Fibroblast of skin of right quadriceps (primary cell): ENCODE data around the gene GMPR.
A peak's percentile ranks its signal among the peaks of the same experiment; 100 is the strongest.
"Not testable (repeated sequence)": the region's sequence is repeated elsewhere in the genome, so short reads cannot be mapped to it uniquely, and the experiment has no call there.

Experiments used
- DNase-seq: peaks from one replicate; pipeline ENCODE4 v3.0.0-alpha.2; 2013

GMPR gene

GRCh38 chr6:16226117-16227047, 12.0 kb upstream of the GMPR start:
- DNase-seq = not testable (repeated sequence)

GRCh38 chr6:16227048-16227562, 11.3 kb upstream of the GMPR start:
- DNase-seq = no peak

GRCh38 chr6:16227605-16228004, 10.8 kb upstream of the GMPR start:
- no peak for DNase-seq

DNA sequence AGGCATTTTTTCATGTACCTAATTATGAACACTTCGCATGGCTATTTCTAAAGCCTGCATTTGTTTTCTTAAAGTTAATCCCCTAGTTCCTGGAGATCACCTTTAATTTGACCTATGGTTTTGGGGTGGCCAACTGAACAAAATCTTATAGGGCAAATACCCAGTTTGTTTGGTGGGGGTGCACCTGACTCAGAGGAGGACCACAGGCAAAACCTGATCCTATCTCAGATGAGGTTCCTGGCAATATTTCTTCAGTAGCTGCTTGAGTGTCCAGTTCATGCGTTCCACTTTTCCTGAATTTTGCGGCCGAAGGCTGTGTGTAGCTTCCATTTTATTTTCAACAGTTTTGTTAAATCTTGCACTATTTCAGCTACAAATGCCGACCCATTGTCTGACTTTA, 10.3 kb upstream of the GMPR start:
- no peak for DNase-seq

DNA sequence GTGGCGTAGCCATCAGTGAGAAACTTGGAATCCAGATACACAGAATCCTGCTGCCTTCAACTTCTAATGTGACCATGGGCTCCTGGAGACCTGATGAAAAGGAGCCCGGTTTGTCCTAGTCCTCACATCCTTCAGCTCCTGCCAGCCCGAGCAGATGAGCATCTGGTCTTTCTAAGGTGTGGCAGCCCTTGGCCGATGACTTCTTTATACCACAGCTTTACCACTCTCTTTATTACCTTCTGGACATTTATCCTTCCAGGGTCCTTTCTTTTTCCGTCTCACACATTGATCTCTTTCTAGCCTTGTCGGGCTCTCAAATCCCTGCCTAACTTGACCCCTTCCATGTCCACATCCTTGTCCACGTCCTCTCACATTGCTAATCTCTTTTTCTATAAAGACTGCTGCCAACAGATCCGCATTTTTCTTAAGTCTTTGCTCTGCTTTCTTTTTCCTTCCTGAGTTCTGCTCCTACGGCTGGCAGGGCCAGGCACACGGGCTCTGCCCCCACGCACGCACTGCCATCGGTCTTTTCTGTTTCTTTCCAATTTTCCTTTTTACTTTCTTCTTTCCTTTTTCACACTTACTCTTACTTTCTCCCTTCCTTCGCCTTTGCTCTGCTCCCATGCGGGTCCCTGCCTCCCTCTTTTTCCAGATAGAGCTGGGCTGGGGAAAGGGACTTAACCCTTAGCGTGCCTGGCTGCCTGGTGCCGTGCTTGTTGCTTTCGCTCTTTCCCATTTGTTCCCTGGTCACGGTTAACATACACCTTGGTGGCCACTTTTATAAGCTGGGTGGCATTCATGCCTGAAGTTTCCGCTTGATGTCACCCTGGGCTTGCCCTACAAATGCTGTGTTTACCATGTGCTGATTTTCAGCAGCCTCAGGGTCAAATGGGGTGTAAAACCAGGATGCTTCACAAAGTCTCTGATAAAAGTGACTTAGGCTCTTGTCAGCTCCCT, 9.4 kb upstream of the GMPR start:
- no peak for DNase-seq

GRCh38 chr6:16229700-16230099, 8.7 kb upstream of the GMPR start:
- DNase-seq = no peak

- DNase-seq = no peak
Measured at GRCh38 chr6:16230953-16231352, 7.4 kb upstream of the GMPR start.

GRCh38 chr6:16232086-16232485, 6.3 kb upstream of the GMPR start:
- DNase-seq = no peak

- no peak for DNase-seq
Measured at GRCh38 chr6:16236009-16236501, 2.3 kb upstream of the GMPR start.

DNA sequence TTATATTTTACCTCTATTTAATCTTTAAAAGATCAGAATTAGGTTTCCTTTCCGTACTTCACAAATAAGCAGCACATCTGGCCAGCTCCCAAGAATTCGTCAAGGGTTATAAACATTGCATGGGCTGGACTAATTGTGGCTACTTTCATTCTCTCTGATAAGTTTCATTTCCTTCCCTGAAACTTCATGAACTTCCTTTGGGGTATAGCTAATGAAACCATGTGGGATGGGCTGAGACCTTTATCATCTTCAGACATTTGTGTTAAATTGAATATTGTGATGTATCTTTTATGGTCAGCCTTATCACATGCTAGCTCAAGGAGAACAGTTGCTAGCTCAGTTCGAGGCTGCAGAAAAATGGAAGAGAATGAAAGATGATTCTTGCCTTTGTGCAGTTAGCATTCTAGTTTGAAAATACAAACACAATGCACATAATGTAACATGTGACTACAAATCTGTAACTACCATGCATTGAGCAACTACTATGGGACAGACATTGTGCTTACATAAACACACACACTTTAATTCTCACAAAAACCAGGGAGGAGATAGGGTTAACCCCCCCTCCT, 1.7 kb upstream of the GMPR start:
- peak; percentile 67 for DNase-seq

DNA sequence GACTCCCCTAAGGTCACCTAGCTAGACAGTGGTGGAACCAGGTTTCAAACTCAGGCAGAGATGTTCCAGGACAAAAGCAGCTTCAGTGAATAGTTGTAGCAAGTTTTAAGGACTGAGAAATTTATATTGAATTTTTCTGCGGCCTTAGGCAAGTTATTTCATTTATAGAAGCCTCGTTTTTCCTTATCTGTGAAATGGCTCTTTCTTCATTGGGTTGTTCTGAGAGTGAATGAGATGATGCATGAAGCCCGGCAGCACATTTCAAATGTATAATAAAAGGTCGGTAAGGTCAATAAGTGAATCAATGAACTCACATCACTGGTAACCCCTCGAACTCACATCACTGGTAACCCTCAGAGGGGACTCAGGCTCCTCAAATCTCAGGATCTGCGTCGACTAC, 1.1 kb upstream of the GMPR start:
- no peak for DNase-seq

DNA sequence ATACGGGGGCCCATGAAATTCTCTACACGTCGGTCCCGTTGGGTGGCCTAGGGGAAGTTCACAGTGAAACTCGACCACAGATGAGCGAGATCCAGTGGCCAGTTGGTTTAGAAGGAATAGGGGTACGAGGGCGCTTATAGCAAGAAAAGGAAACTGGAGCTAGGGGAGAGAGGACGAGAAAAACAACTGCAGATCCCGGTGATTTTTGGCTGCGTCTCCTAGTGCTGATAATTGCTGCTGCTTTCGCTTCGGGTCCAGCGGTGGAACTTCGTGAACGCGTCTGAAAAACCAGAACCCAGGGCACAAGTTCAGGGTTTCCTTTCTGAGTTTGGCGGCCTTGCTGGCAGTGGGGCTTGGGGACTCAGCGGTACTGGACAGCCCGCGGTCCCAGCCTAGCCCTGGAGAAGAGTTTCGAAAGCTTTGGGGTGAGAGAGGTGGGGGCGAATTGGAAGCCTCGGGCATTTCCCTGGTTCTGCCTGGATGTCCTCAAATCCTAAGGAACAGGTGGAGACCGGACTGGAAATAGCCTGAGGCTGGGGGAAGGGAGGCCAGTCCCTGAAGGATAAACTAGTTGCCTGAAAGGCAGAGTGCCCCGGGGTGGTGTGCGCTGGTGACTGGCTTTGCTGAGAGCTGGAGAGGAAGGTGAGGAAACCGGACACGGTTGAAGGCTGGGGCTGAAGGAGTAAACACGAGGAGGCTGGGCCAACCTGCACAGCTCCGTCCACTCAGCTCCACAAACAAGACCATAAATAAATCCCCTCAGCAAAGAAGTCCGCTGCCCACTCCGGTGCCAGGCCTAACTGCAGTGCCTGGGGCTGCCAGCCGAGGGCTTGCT, 793 bp downstream of the GMPR start:
- no peak for DNase-seq

DNA sequence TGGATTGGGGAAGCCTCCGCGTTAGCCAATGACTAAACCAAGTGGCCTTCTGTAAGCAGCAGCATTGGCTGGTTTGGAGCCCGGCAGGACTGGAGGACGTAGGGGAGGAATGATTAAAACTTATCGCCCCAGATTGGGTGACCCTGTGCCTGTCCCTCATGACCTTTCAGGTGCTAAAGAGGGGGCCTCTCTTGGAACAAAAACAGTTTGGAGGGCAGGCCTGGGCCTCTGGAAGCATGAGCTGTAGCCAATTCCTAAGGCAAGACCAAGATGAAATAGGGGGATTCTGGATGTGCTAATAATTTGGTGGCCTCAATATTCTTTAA, 1.4 kb downstream of the GMPR start:
- no peak for DNase-seq

DNA sequence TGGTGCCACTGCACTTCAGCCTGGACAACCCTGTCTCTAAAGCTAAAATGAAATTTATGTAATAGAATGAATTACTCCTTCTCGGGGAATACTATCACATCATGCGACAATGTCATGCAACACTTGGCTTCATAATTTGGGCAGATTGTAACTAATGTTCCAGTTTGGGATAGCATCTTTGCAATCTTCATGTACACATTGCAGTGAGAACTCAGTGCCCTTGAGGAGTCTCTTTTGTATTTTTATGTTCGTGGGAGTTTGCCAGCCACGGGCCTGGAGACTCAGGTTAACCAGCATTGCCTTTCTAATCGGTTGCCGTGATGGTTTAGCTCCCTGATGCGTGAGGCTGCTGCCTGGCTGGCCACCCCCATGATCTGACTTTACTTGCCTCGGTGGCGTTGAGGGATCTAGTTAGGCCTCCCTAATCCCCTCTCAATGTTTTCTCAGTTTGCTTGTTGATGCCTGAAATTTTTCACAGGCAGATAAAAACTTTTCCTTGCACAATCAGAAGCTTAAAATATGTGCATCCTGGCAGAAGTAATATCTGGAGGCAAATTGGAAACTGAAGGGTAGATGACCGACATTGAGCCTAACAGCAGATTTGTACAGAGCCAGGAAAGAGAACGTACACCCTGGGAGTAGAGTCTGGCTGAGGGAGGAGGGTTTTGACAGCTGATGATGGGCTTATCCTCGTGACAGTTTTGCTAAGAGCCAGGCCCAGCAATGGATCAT, 2.4 kb downstream of the GMPR start:
- no peak for DNase-seq

GRCh38 chr6:16241321-16241689, 2.9 kb downstream of the GMPR start:
- DNase-seq = no peak

GRCh38 chr6:16243055-16243454, 4.7 kb downstream of the GMPR start:
- DNase-seq = peak; percentile 61

DNA sequence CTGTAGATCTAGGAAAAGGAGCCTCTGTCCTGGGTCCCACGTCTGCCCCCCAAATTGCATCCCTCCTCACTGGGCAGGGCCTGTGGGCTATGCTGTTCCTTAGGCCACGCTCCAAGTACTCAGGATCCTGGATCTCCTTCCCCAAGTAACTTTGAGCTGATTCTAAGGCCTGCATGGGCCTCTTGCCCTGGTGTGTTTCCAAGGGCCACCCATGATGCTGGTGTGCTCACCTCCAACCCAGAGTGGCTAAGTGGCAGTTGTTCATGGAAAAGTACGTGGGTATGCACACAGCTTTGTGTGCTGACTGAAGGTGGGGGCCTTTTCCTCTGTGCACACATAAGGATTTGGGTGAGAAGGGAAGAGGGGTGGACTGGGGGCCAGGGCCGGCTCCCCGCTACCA, 5.3 kb downstream of the GMPR start:
- no peak for DNase-seq

DNA sequence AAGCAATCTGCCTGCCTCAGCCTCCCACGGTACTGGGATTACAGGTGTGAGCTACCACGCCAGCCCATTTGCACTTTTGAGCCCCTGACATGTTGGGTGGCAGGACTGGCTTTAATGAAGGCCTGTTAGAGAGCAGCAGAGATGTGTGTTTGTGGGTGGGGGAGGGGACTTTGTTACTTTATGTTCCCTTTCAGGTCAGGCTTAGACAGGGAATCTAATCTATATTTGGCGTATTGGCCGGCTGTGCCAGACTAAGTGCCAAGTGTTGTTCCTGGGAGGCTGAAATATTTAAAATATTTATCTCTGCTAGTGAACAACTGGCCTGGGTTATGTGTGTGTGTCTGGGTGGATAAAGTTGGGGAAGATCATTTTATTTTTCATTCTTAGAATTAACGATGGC, 6.1 kb downstream of the GMPR start:
- DNase-seq = no peak

GRCh38 chr6:16244869-16245451, 6.6 kb downstream of the GMPR start:
- no peak for DNase-seq

DNA sequence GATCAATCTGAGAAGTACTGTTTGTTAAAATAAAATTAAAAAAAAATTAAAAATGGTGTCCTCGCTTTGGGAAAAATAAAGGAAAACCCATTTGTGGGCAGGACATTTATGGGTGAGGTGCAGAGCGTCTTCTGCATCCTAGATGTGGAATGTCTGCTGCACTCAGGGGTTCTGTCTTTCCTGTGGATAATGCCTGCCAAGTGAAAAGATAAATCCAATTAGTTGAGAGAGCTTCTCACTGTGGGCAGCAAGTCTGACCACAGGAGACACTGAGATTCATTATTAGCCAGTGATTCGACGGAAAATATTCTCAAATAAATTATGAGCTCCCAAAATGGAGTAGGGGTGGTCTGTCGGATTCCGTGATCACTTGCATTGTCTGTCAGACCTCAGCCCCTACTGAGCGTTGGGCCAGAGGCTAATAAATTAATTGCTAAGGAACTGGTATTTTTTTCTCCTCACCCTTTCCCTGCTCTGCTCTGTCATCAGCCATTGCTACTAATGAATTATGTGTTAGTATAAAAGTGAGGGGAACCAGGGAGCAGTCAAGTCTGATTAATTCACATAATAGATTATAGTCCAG, 10.0 kb downstream of the GMPR start:
- DNase-seq = no peak

GRCh38 chr6:16249971-16250370, 11.6 kb downstream of the GMPR start:
- DNase-seq = no peak
